GM12878 (cell line): ENCODE results near the gene UNC5CL. TPM values are rescaled to one million over a fixed set of nuclear protein-coding genes. Genes with fewer than 3 reads are reported as not detected.
A peak's percentile ranks its signal among the peaks of the same experiment; 100 is the strongest.

ENCODE experiments used
- CHD2 ChIP-seq: IDR thresholded peaks from 2 replicates; pipeline ENCODE4 v1.6.1; 2011; ENCODE audit warnings: low read depth, low read length, improper control_type of control experiment, borderline replicate concordance
- IRF5 ChIP-seq: fragments of 450-650 bp; IDR thresholded peaks from 2 replicates; pipeline ENCODE4 v1.6.1; 2017; ENCODE audit warnings: borderline replicate concordance
- KAT2A ChIP-seq: conservative IDR thresholded peaks from 2 replicates; pipeline ENCODE4 v1.6.1; 2011; ENCODE audit warnings: low read depth, low read length; ENCODE audit not compliant: control insufficient read depth
- KLF5 ChIP-seq: fragments of 450-650 bp; IDR thresholded peaks from 2 replicates; pipeline ENCODE4 v1.6.1; 2014; ENCODE audit warnings: mild to moderate bottlenecking; ENCODE audit not compliant: partially characterized antibody
- LARP7 ChIP-seq: fragments of 450-650 bp; IDR thresholded peaks from 2 replicates; pipeline ENCODE4 v1.6.1; 2017; ENCODE audit warnings: mild to moderate bottlenecking
- MLLT1 ChIP-seq: fragments of 450-650 bp; IDR thresholded peaks from 2 replicates; pipeline ENCODE4 v1.6.1; 2016; ENCODE audit warnings: mild to moderate bottlenecking
- NFIC ChIP-seq: IDR thresholded peaks from 2 replicates; pipeline ENCODE4 v1.6.1; 2012; ENCODE audit warnings: low read depth, mild to moderate bottlenecking, inconsistent platforms, low read length, moderate library complexity
- NFXL1 ChIP-seq: fragments of 450-650 bp; IDR thresholded peaks from 2 replicates; pipeline ENCODE4 v1.6.1; 2017; ENCODE audit warnings: antibody characterized with exemption, mild to moderate bottlenecking, borderline replicate concordance
- NKRF ChIP-seq: fragments of 450-650 bp; conservative IDR thresholded peaks from 2 replicates; pipeline ENCODE4 v1.6.1; 2017; ENCODE audit warnings: mild to moderate bottlenecking, moderate library complexity
- POLR2A ChIP-seq: IDR thresholded peaks from 2 replicates; pipeline ENCODE4 v1.6.1; 2011; ENCODE audit warnings: low read depth, mild to moderate bottlenecking, low read length
- RAD21 ChIP-seq: IDR thresholded peaks from 2 replicates; pipeline ENCODE4 v1.6.1; 2011; ENCODE audit warnings: mild to moderate bottlenecking, low read depth, low read length, moderate library complexity; ENCODE audit not compliant: insufficient read depth
- RELA ChIP-seq: fragments of 450-650 bp; IDR thresholded peaks from 2 replicates; pipeline ENCODE4 v1.8.0; 2014; ENCODE audit warnings: borderline replicate concordance; ENCODE audit not compliant: partially characterized antibody
- RFX5 ChIP-seq: IDR thresholded peaks from 2 replicates; pipeline ENCODE4 v1.6.1; 2011; ENCODE audit warnings: low read depth, low read length, improper control_type of control experiment
- SMAD1 ChIP-seq: fragments of 450-650 bp; IDR thresholded peaks from 2 replicates; pipeline ENCODE4 v1.6.1; 2018; ENCODE audit warnings: mild to moderate bottlenecking, low read depth; ENCODE audit not compliant: partially characterized antibody
- SUPT20H ChIP-seq: IDR thresholded peaks from 2 replicates; pipeline ENCODE4 v1.6.1; 2011; ENCODE audit warnings: low read depth, mild to moderate bottlenecking, low read length, moderate library complexity, borderline replicate concordance; ENCODE audit not compliant: control insufficient read depth
- TCF7 ChIP-seq: IDR thresholded peaks from 2 replicates; pipeline ENCODE4 v1.6.1; 2014; ENCODE audit warnings: antibody characterized with exemption, borderline replicate concordance
- YBX1 ChIP-seq: fragments of 450-650 bp; IDR thresholded peaks from 2 replicates; pipeline ENCODE4 v1.6.1; 2016; ENCODE audit warnings: antibody characterized with exemption
- ZBTB33 ChIP-seq: fragments of 450-650 bp; IDR thresholded peaks from 2 replicates; pipeline ENCODE4 v1.6.1; 2017; ENCODE audit warnings: mild to moderate bottlenecking
- ZNF687 ChIP-seq: fragments of 450-650 bp; IDR thresholded peaks from 2 replicates; pipeline ENCODE4 v1.6.1; 2017; ENCODE audit warnings: mild to moderate bottlenecking, moderate library complexity
- polyA plus RNA-seq, 11 experiments: library from polyadenylated mRNA; depleted of rRNA in 4 of 11; unstranded in 6 of 11; stranded (reverse) in 5 of 11; fragments of >200 nt; fragmentation: Nextera tagmentation in 4 of 11; fragmentation: Illumina TruSeq in 1 of 11; extraction: Ambion mirVana in 4 of 11; extraction: Trizol in 1 of 11; gene quantifications; 1 replicate in 1 of 11; 2 replicates in 10 of 11; pipeline versions ENCODE4 v1.2.1 to v1.2.3, GENCODE V29; 2011 to 2016; ENCODE audit warnings: inconsistent platforms in 2 of 11, missing spikeins in 2 of 11, low read depth in 1 of 11
- total RNA-seq, 4 experiments: library from RNA; depleted of rRNA in 3 of 4; stranded (reverse); fragments of >200 nt in 3 of 4; fragmentation: Illumina TruSeq in 1 of 4; extraction: Trizol in 1 of 4; gene quantifications; 2 replicates each; pipeline versions ENCODE4 v1.2.1 to v1.2.3, GENCODE V29; 2013 to 2021

UNC5CL gene
- total and polyA plus RNA-seq, 10 of the 15 experiments (the other 5 are each of a cell fraction or from before 2014, with no cell fraction given): 0.11 to 1.2 (median 0.46) TPM; not detected in 1

- TF ChIP-seq LARP7 (peak; percentile 60; the same call in 1 of the 2 replicates), NKRF (no peak), MLLT1 (0 out of 2 replicates have a peak, but pooled peaks have one; percentile 49), CHD2 (no peak), ZBTB33 (no peak), RAD21 (peak; percentile 75), RELA (no peak), IRF5 (no peak), SUPT20H (no peak), POLR2A (peak; percentile 80), RFX5 (peak; percentile 45; the same call in 1 of the 2 replicates), ZNF687 (peak; percentile 65), YBX1 (no peak), NFXL1 (no peak), NFIC (no peak), TCF7 (no peak), KAT2A (no peak), KLF5 (no peak), SMAD1 (no peak)
Observed at GRCh38 chr6:41027799-41028560, 11.0 kb downstream of the UNC5CL start (continued).
